ENCODE results near the gene MRPS31. TPM values are rescaled to one million over a fixed set of nuclear protein-coding genes. Genes with fewer than 3 reads are reported as not detected.

MRPS31 gene
- total and polyA plus RNA-seq, 10 of the 15 experiments (the other 5 are each of a cell fraction or from before 2014, with no cell fraction given) = 20.3 to 60.9 (median 43.1) TPM

DNA sequence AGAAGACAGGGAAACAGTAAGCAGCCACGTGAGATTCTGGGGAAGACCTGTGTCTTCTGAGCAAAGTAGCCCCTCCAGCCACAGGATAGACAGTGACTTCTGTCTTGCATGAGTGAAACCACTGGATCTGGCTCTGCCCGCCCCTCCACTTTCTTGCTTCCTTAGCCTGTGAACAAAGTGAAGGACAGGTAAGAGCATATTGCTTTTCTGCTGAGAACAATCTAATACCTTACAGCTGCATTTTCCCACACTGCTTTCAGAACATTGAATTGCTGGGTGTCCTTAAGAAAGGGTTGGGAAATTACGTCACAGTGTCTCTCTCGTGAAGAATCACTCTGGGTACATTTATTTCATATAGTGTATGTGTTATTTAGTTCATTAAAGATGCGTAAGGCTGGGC lies 29.6 kb upstream of the MRPS31 start:
- ATAC-seq (no peak), DNase-seq (ENCODE audit: low read depth, low spot score) (no peak), FAIRE-seq (no peak)
- intact Hi-C loops (cut with micrococcal nuclease; ENCODE audit: unreplicated experiment) (no loop called here), in situ Hi-C loops (cut with MboI) (no loop called here)
- ChIA-PET CTCF (interaction anchor here (0.6 to 1.3 kb wide), 4 partner anchors 14 to 195 kb away, joined by 3 to 4 read pairs (median 4); no protein-coding TSS in a partner anchor), RAD21 (ENCODE audit: unreplicated experiment) (no interaction called here), SMC1A (ENCODE audit: uncharacterized antibody, unreplicated experiment) (no interaction called here), POLR2A (no interaction called here)
- Histone ChIP-seq H4K20me1 (ENCODE audit: control insufficient read depth, insufficient read depth) (no peaks in the 10 kb centered on the region), H3K27ac (ENCODE audit: control insufficient read depth, insufficient read depth) (no peak overlapping the region), H3K9ac (ENCODE audit: control insufficient read depth, insufficient read depth, low read length) (no peak overlapping the region), H3K4me2 (ENCODE audit: control insufficient read depth, insufficient read depth) (no peak overlapping the region), H3K79me2 (ENCODE audit: control insufficient read depth, insufficient read depth, low read length) (no peaks in the 10 kb centered on the region), H3K27me3 (replicated peaks in 1 of 2; ENCODE audit: control insufficient read depth in 2 of 2, insufficient read depth in 2 of 2, low read length in 1 of 2) (no peaks in the 10 kb centered on the region), H3K36me3 (ENCODE audit: control insufficient read depth in 2 of 2, insufficient read depth in 2 of 2, low read length in 1 of 2) (peaks cover 0 to 4% of the 10 kb centered on the region in 2 experiments; a peak in 2 of 4 replicates), H2AFZ (ENCODE audit: control insufficient read depth, low read depth, low read length) (no peak overlapping the region), H3K4me3 (no peak overlapping the region), H3K4me1 (ENCODE audit: control insufficient read depth, insufficient read depth, low read length) (no peaks in the 10 kb centered on the region), H3K9me3 (replicated peaks; ENCODE audit: control insufficient read depth, insufficient read depth, low read length) (no peaks in the 10 kb centered on the region)
- no TSS peak for BruUV-seq (replicated peaks)
- TF ChIP-seq, protein P1, sequence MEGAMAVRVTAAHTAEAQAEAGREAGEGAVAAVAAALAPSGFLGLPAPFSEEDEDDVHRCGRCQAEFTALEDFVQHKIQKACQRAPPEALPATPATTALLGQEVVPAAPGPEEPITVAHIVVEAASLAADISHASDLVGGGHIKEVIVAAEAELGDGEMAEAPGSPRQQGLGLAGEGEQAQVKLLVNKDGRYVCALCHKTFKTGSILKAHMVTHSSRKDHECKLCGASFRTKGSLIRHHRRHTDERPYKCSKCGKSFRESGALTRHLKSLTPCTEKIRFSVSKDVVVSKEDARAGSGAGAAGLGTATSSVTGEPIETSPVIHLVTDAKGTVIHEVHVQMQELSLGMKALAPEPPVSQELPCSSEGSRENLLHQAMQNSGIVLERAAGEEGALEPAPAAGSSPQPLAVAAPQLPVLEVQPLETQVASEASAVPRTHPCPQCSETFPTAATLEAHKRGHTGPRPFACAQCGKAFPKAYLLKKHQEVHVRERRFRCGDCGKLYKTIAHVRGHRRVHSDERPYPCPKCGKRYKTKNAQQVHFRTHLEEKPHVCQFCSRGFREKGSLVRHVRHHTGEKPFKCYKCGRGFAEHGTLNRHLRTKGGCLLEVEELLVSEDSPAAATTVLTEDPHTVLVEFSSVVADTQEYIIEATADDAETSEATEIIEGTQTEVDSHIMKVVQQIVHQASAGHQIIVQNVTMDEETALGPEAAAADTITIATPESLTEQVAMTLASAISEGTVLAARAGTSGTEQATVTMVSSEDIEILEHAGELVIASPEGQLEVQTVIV (IDR thresholded peaks at IDR 0.05; ENCODE audit: borderline replicate concordance, partially characterized antibody) = no peak
- TF ChIP-seq TCF7 (IDR thresholded peaks at IDR 0.05; ENCODE audit: borderline replicate concordance) (no peak), ATF7 (IDR thresholded peaks at IDR 0.05; ENCODE audit: low read depth) (no peak), ZNF384 (IDR thresholded peaks at IDR 0.05; ENCODE audit: borderline replicate concordance, low read depth, low read length) (no peak), ZNF274 (IDR thresholded peaks at IDR 0.05; ENCODE audit: insufficient read depth, insufficient read length) (no peak), EED (IDR thresholded peaks at IDR 0.05; ENCODE audit: low read depth) (no peak), RB1 (IDR thresholded peaks at IDR 0.05; ENCODE audit: borderline replicate concordance) (no peak), KDM1A (IDR thresholded peaks at IDR 0.05; ENCODE audit: borderline replicate concordance) (no peak)
- TF ChIP-seq, protein P2, sequence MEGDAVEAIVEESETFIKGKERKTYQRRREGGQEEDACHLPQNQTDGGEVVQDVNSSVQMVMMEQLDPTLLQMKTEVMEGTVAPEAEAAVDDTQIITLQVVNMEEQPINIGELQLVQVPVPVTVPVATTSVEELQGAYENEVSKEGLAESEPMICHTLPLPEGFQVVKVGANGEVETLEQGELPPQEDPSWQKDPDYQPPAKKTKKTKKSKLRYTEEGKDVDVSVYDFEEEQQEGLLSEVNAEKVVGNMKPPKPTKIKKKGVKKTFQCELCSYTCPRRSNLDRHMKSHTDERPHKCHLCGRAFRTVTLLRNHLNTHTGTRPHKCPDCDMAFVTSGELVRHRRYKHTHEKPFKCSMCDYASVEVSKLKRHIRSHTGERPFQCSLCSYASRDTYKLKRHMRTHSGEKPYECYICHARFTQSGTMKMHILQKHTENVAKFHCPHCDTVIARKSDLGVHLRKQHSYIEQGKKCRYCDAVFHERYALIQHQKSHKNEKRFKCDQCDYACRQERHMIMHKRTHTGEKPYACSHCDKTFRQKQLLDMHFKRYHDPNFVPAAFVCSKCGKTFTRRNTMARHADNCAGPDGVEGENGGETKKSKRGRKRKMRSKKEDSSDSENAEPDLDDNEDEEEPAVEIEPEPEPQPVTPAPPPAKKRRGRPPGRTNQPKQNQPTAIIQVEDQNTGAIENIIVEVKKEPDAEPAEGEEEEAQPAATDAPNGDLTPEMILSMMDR (IDR thresholded peaks at IDR 0.05 in 2 of 3, conservative IDR thresholded peaks at IDR 0.05 in 1 of 3; ENCODE audit: control insufficient read depth in 2 of 3, extremely low read depth in 1 of 3, insufficient read depth in 1 of 3, low read depth in 3 of 3, low read length in 3 of 3) = no peak
- TF ChIP-seq, protein P3, sequence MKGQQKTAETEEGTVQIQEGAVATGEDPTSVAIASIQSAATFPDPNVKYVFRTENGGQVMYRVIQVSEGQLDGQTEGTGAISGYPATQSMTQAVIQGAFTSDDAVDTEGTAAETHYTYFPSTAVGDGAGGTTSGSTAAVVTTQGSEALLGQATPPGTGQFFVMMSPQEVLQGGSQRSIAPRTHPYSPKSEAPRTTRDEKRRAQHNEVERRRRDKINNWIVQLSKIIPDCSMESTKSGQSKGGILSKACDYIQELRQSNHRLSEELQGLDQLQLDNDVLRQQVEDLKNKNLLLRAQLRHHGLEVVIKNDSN (IDR thresholded peaks at IDR 0.05; ENCODE audit: borderline replicate concordance, extremely low read length, insufficient read depth, low read depth, low read length) = no peak
- WGBS (ENCODE audit: insufficient coverage, insufficient replicate concordance, low lambda C conversion rate, missing lambda C conversion rate) = 90% methylated on average over 5 of the region's 5 CpGs
